ENCODE data around the gene SIVA1. TPM values are rescaled to one million over a fixed set of nuclear protein-coding genes. Genes with fewer than 3 reads are reported as not detected.

Gene SIVA1
- total and polyA plus RNA-seq, 2 of the 8 experiments (the other 6 are each of a cell fraction or from before 2014, with no cell fraction given), result 123 to 589 TPM

GRCh38 chr14:104781271-104782077 is 28.5 kb downstream of the SIVA1 start (continued):
- no peak for TF ChIP-seq CHD7 (IDR thresholded peaks at IDR 0.05; ENCODE audit: insufficient replicate concordance, low read length)
- no peak for TF ChIP-seq FOSL1 (IDR thresholded peaks at IDR 0.05; ENCODE audit: insufficient read depth, low read depth, low read length)
- TF ChIP-seq CTBP2 (IDR thresholded peaks at IDR 0.05; ENCODE audit: borderline replicate concordance, insufficient read depth, insufficient read length, low read length), result no peak
- no peak for TF ChIP-seq NRF1 (IDR thresholded peaks at IDR 0.05; ENCODE audit: low read depth, low read length)
- TF ChIP-seq CEBPB (IDR thresholded peaks at IDR 0.05; ENCODE audit: low read depth, low read length), result no peak
- TF ChIP-seq SIN3A (conservative IDR thresholded peaks at IDR 0.05 in 1 of 2, IDR thresholded peaks at IDR 0.05 in 1 of 2; ENCODE audit: low read depth in 1 of 2, low read length in 2 of 2), result no peak
